Measurements from ENCODE around the gene B3GALT4. TPM values are rescaled to one million over a fixed set of nuclear protein-coding genes. Genes with fewer than 3 reads are reported as not detected.

B3GALT4 gene
- total RNA-seq, 1 donor from 2014 or later: 14.5 TPM

DNA sequence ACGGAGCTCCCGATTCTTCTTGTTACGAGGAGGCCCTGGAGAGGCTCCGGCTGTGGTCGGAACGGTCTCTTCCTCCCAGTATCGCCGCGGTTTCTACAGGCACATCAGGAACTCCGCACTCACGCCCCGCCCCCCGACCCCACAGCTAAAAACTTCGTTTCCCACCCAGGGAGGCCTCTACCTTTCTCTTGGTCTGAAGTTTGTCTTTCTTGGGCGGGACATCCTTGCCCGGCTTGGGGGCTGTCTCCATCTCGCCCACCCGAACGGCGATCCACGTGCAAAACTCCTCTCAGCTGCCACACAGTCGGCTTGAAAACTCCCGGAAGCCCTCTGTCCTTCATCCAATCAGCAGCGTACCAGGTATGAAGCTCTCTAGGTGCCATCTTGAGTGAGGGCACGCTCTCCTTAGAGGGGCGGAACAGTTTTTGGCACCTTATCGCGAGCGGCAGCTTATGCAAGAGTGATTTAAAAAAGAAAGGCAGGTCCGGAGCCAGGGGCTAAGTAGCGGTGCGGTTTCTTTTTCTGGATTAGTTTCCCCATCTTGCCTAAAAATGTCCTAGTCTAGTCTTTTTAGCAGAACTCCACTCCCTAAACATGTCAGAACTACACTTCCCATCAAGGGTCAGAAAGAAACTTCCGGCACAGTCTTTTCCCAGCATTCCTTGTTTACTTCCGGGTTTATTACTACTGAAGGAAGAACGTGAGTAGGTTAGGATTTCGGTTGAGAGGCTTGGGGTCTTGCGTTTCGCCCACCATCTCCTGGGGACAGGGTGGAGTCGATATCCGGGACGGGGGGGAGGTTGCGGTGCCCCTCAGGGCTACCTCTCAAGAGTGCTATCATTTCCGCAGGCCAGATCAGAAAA lies 12.2 kb downstream of the B3GALT4 start, which contains the start of the genes PFDN6 and WDR46:
TSS of gene PFDN6 (plus strand) at position 681 of the 863 bp plus-strand sequence. CDS start 256 bp downstream, outside the sequence.
TSS of gene WDR46 (minus strand) at position 319 of the 863 bp plus-strand sequence. CDS start at position 250, 69 bp downstream.
- intact Hi-C loops (cut with micrococcal nuclease): loop anchor here (1.0 kb wide), 4 partner anchors 10 to 102 kb away; partner anchors contain the start of genes B3GALT4, KIFC1 and RPS18

DNA sequence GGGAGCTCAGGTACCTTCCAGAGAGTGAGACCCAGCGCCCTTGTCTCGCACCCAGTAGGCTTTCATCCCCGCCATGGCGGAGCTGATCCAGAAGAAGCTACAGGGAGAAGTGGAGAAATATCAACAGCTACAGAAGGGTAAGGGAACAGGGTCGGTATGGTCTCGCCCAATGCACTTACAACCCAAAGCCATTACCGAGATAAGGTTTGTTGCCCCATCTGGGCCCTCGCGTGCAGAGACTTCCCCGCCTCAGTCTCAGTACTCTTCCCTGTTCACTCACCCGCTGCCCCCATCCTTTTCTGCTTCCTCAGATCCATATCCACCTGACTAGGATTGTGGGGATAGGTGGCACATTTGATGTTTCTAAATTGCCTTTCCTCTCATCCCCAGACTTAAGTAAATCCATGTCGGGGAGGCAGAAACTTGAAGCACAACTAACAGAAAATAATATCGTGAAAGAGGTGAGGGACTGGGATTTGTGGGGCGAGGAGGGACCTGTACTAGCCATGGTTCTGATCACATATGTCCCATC lies 12.9 kb downstream of the B3GALT4 start:
- intact Hi-C loops (cut with micrococcal nuclease): loop anchor here (1.0 kb wide), 4 partner anchors 9 to 101 kb away; partner anchors contain the start of genes B3GALT4, KIFC1 and RPS18

DNA sequence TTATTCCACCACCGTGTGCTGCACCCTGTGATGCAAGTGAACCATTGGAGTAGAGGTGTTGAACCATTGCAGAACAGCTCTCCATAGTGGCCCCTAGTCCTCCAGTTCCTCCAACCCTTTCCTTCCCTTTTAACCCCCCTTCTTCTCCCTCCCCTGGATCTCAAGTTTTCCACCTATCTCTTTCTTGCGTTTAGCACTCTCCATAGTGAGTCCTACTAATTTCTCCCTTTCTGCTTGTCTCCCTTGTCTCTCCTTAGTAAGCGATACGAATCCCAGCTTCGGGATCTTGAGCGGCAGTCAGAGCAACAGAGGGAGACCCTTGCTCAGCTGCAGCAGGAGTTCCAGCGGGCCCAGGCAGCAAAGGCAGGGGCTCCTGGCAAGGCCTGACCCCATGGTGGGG lies 13.5 kb downstream of the B3GALT4 start:
- intact Hi-C loops (cut with micrococcal nuclease): no loop called here

DNA sequence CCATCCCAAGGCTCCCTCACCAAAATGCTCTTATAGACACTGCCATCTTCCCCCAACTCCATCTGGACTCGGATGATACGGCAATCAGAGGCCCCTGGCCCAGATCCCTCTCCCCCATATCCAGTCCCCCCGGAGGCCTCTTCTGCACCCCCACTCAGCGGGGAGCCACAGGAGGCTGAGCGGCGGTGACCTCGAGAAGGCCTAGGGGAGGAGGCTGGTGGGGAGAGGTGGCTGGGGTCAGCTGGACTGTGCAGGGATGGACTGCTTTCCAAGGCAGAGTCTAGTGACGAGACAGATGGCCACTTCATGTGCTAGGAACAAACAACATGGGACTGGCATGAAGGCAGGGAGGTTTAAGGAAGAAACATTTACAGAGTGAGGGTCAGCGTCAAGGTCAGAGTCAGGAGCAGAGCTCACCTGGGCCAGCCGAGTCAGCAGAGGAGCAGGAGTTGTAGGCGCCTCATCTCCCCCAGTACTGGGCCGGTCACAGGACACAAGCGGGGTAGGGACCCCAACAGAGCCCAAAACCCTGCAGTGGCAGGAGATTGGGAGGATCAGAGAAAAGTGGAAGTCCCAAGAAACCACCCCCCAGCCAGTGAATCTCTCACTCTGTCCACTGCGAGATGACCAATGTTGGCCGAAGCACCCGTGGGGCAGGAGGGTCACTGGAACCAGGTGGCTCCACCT lies 16.2 kb downstream of the B3GALT4 start:
- intact Hi-C loops (cut with micrococcal nuclease): no loop called here

DNA sequence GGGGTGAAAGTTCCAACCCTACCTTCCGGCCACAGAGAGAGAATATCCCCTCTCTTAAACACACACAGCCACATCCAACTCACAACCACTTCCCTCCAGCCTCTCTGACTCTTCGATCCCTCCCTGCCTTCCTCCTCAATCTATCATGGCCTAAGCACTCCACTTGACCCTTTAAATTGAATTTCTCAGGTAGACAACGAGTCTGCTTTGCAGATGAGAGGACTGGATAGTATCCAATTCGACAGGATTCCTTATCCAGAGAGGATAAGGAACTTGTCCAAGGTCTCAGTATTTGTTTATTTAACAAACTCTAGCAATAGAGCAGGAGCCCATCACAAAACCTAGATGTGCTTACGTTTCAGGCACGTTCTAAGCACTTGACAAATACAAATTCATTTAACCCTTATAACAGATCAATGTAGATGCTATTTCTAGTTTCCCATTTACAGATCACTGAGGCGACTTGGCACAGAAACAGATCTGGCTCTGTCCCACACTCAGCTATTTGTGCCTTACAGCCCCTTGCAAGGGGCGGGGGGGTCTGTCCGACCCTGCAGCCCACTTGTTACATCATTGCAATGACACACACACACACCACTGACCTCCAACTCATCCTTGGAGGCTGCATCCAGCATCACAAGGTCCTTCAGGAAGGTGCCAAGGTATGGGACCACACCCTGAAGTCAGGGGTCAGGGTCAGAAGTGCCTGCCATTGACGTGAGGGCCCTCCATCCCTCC lies 17.3 kb downstream of the B3GALT4 start:
- intact Hi-C loops (cut with micrococcal nuclease): no loop called here

DNA sequence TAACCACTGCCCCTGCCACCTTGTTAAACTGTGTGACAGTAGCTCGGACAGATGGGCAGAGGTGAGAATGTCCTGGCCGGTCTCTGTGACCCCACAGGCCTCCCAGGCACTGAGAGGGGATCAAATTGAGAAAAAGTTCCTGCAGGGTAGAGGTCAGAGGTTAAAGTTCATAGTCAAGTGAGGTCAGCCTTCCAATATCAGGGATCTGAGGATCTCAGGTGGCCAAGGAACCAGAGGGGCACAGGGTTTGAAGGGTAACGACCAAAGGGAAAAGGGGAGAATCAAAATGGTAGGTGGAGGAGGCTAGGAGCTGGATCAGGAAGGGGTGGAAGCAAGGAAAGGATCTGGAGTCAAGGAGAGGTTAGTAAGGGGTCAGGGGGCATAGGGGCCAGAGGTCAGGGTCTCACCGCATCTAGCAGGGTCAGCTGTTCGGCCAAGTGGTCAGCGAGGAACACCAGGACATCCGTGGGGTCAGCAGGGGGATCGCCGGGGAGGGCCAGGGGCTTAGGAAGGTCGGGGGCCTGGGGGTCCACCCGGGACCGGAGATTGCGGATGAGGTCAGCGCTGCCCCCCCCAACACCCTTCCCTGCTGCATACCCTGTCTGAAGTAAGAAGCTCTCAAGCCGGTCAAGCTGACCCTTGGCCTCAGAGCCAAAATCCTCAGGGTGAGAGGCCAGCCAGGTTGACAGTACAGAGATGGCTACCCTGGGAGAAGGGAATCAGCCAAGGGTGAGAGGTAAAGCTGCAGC lies 18.9 kb downstream of the B3GALT4 start:
- intact Hi-C loops (cut with micrococcal nuclease): no loop called here

DNA sequence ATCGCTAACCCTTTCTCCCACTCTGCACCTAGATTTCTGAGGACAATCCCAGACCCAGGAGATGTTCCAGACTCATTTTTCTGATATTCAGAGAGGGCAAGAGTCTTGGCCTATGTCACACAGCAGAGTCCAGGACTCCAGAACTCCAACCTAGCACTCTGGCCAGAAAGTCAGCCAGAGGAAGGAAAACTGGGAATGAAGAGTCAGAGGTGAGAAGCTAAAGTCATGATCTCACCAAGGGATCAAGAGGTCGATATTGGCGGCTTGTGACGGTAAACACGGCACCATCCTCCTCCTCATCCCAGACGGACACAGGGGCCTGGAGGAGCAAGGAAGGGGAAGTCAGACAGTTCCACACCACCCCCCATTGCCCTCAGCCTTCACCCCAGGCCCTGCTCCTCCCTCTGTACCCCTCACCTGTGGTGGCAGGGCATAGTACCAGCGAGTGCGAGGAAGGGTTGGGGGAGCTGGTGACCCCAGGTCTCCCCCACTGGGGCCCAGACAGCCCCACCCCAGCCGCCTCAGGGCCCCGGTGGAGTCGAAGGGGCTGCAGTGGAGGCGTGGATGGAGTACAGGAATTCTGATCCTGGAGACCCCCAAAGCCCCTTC lies 20.0 kb downstream of the B3GALT4 start:
- intact Hi-C loops (cut with micrococcal nuclease): no loop called here

DNA sequence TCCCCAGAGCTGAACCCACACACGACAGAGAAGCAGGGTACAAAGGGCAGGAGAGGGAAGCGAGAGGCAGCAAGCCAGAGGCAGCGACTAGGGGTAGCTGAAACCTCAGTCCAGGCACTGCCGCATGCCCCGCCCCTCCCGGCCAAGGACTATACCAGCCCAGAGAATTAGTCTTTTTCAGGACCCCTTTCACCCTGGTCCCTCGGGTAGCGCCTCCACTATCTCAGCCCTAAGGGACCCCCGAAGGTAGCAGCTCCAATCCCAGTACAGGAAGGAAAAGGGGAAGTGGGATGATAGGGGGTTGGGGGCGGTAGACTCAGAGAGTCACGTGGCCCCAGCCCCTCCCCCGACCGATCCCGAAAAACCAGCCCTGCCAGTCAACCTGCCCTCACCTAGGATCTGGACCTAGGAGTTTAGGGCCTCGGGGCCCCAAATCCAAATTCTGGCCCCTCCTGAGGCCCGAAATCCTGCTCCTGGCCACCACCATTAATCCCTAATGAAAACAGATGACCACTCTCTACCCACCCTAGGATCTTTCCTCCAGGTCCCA lies 20.6 kb downstream of the B3GALT4 start:
- intact Hi-C loops (cut with micrococcal nuclease): no loop called here

DNA sequence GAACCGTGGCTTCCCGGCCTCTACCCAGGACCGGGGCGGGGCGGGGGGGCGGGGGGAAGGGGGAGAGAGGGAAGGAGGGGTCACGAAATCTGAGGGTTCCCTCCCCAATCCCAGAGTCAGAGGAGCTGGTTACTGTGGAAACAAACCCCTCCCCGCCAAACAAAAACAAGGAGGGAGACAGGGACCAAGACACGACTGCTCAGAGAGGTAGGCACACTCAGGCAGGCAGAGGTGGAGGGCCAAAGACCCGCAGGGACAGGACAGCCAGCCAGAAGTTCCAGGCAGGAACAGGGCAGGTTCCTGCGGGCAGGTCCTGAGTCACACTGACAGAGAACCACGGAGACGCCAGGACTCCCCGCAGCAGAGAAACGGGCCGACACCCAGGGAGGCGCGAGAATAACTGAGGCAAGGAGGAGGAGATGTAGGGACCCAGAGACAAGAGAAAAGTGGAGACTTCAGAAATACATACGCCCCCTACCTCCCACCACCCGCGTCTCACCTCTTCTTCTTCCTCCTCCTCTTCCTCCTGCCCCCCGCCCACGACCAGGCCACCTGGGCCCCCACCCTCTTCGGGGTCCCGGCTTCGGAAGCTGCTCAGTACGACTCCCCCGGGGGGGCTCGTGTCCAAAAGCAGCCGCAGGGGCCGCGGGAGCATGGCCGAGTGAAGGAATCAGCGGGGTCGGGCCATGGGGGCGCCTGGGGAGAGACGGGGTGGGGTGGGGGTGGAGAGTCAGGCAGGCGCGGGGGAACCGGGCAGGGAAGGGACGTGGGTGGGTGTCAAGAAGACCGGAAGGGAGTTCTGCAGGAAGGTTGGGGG lies 21.2 kb downstream of the B3GALT4 start:
- intact Hi-C loops (cut with micrococcal nuclease): no loop called here

DNA sequence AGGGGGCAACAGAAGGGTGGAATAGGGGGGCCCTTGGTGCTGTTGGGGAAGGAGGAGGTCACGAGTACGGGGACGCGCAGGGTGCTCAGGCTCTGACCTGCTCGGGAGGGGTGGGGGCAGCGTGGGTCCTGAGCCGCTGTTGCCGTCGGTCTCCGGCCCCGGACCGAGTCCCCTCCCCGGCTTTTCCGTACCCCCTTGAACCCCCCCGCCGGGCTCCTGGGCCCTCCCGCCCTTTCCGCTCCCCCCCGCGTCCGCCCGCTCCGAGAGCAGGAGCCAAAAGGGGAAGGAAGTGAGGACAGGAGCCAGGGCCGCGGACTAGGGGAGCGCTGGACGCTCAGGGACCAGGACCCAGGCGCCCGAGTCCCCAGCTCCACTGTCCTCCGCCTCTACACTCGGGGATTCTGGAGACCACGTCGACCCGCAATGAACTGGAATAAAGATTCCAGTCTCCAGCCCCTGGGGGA lies 21.9 kb downstream of the B3GALT4 start, which contains the start of gene RGL2:
TSS of gene RGL2 (minus strand) at position 170 of the 464 bp plus-strand sequence. CDS start 332 bp downstream, outside the sequence.
- intact Hi-C loops (cut with micrococcal nuclease): loop anchor here (1.0 kb wide), 5 partner anchors 10 to 45 kb away; partner anchors contain the start of genes B3GALT4, PFDN6, TAPBP and VPS52

DNA sequence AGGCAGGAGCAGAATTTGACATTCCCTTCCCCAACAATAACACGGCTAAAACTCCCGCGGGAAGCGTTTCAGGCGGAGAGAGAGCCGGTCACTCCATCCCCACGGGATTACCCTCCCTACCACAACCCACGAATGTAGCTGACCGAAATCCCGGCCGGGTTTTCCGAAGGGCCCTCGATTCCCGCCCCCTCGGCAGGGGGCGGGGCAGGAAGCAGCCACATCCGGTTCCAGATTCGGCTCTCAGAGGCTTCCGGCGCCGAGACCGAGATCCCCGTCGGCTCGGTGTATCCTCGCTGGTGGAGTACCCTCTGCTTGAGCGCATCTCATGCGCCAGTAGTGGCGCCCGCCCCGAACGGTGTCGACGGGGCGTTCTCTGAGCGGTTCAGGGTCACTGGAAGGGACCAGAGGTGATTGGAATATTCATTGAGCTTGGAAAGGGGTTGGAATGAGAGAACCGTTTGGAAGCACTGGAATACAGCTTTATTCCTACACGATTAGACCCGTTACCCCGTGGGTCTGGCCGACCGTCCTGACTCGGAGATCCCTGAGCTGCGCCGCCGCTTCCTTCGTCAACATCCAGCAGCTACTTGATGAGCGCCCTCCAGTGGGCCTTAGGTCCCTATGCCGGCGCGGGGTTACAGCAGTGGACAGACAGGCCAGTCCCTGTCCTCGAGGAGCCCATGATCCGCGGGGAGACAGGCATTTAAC lies 22.5 kb downstream of the B3GALT4 start:
- intact Hi-C loops (cut with micrococcal nuclease): loop anchor here (1.0 kb wide), 5 partner anchors 10 to 45 kb away; partner anchors contain the start of genes B3GALT4, PFDN6, TAPBP and VPS52

DNA sequence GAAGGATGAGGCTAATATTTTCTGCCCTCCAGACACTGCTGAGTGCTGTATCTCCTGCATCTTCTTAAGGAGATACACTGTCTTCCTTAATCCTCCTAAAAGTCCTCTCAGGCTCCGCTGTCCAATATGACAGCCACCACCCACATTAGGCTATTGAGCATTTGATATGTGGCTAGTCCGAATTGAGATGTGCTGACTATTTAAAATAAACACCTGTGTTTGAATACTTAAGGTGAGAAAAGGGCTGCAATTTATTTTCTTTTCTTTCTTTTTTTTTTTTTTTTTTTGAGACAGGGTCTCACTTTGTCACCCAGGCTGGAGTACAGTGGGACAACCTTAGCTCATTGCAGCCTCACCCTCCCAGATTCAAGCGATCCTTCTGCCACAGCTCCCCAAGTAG lies 25.0 kb downstream of the B3GALT4 start:
- intact Hi-C loops (cut with micrococcal nuclease): no loop called here

DNA sequence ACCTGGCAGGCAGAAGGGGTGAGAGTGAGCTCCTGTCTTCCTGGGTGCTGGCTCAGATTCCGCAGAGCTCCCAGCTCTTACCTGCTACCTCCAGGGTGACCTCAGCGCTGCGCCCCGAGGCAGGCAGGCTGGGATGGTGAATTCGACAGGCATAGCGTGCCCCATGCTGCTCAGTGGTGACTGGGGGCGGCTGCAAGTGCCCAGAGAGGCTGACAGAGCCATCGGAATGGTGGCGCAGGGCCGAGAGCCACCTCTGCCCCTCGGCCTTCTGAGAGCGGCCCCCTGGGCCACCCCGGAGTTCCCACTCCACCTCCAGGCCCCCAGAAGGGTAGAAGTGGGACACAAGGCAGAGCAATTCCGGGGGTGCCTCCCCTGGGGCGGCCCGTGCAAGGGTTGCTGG lies 27.3 kb downstream of the B3GALT4 start:
- intact Hi-C loops (cut with micrococcal nuclease): no loop called here

DNA sequence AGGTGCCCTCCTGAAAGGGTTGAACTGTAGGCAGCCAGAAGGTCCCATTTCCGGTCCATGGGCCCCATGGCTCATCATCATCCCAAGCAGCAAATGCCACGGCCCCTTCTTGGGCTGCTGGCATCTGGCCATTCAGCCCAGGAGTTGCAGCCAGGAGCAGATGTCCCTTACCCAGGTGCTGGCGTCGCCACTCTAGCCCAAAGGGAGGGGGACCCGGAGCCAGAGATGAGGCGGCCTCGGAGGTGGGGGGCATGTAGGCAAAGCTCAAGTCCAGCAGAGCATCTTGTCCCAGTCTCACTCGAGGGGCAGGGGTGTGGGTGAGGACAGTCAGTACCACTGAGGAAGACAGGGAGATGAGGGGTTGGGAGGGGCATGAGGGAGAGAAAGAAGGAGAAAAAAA lies 28.1 kb downstream of the B3GALT4 start:
- intact Hi-C loops (cut with micrococcal nuclease): no loop called here

DNA sequence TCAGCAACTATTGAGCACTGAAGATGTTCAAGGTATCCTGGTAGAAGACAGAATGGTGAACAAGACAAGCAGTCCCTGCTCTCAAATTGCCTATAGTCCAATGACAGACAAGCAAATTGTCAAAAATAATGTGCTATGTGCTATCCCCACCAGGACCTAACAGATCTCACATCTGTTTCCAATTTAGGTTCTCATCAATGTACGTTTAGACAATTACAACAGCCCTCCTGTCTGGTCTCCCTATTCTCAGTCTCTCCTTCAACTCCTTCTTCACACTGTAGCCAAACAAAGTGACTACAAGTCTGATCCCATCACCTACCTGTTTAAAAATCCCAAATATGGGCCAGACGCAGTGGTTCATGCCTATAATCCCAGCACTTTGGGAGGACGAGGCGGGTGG lies 29.4 kb downstream of the B3GALT4 start:
- intact Hi-C loops (cut with micrococcal nuclease): no loop called here

DNA sequence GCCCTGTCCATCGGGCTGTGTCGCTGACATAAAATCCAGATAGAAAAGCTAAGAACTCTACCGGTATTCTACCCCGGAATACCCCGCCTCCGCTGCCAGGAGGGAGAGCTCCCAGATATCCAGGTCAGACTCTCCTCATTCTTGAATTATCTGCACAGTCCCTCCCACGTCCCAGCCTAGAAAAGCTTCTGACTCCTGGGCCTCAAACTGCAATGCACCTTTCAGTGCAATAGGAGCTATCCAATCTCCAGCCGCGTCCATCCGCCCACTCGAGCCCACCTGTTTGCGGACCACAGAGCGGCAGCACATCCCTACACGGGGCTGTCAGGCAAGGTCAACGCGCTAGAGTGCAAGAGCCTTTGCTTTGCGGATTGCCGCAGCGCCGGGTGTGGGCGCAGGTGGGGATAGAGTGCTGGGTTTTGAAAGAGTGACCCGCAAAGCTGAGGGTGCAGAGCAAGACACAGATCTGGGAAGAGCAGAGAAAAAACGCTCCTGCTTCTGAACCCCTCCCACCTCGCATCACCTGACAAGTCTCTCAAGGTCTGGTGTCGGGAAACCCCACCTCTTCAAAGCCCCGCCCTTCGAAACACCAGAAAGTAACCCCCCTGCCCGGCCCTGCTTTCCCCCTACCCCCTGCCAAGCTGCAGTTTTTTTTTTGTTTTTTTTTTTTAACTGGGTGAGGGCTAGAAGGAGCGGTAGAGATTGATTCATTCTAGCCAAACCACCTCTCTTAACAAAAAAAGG lies 35.6 kb downstream of the B3GALT4 start:
- intact Hi-C loops (cut with micrococcal nuclease): loop anchor here (5.0 to 10.0 kb wide), 4 partner anchors 110 to 458 kb away; partner anchors contain the start of genes HSD17B8, PSMB9, RXRB and SLC39A7
